NCI-H69 (cell line): ENCODE measurements around the gene MCRIP2.

Experiments
- DNase-seq: peaks from one replicate; lab custom pipeline; 2025; lab: John Stamatoyannopoulos, UW

MCRIP2 gene

GRCh38 chr16:631808-632358 is 9.7 kb upstream of the MCRIP2 start:
- no peak for DNase-seq

GRCh38 chr16:632486-633335 is 8.9 kb upstream of the MCRIP2 start:
- no peak for DNase-seq

GRCh38 chr16:633336-634050 is 8.1 kb upstream of the MCRIP2 start:
- DNase-seq: no peak

- DNase-seq: no peak
Observed at GRCh38 chr16:634051-634670, 7.5 kb upstream of the MCRIP2 start.

- no peak for DNase-seq
Observed at GRCh38 chr16:634996-635395, 6.6 kb upstream of the MCRIP2 start.

GRCh38 chr16:635573-636205 is 5.9 kb upstream of the MCRIP2 start:
- peak; percentile 38 for DNase-seq

GRCh38 chr16:636206-637080 is 5.2 kb upstream of the MCRIP2 start, which contains the start of gene METTL26:
TSS of gene METTL26 (minus strand) at chr16:636305. CDS start at chr16:636290, 15 bp downstream.
- DNase-seq: peak; percentile 99

- peak; percentile 68 for DNase-seq
Observed at GRCh38 chr16:637081-638018, 4.3 kb upstream of the MCRIP2 start.

GRCh38 chr16:638034-638543 is 3.5 kb upstream of the MCRIP2 start:
- no peak for DNase-seq

GRCh38 chr16:638836-639235 is 2.8 kb upstream of the MCRIP2 start:
- DNase-seq: no peak

- no peak for DNase-seq
Observed at GRCh38 chr16:640614-641013, 1.0 kb upstream of the MCRIP2 start.

GRCh38 chr16:642189-643049 is 791 bp downstream of the MCRIP2 start:
- DNase-seq: peak; percentile 84

GRCh38 chr16:643050-643368 is 1.4 kb downstream of the MCRIP2 start:
- no peak for DNase-seq

GRCh38 chr16:644556-644955 is 2.9 kb downstream of the MCRIP2 start:
- DNase-seq: no peak

GRCh38 chr16:645852-646678 is 4.4 kb downstream of the MCRIP2 start:
- DNase-seq: no peak

GRCh38 chr16:646679-647172 is 5.1 kb downstream of the MCRIP2 start:
- DNase-seq: no peak

- DNase-seq: no peak
Observed at GRCh38 chr16:647173-647902, 5.7 kb downstream of the MCRIP2 start.
